ENCODE data around the gene KBTBD2. TPM values are rescaled to one million over a fixed set of nuclear protein-coding genes. Genes with fewer than 3 reads are reported as not detected.
A peak's percentile ranks its signal among the peaks of the same experiment; 100 is the strongest.
"Not testable (repeated sequence)": the region's sequence is repeated elsewhere in the genome, so short reads cannot be mapped to it uniquely, and the experiment has no call there.

Gene KBTBD2
- total RNA-seq, 1 experiment from 2014 or later = 30.2 TPM

- no peak overlapping the region for H3K4me3 Mint-ChIP-seq (ENCODE audit: unreplicated experiment)
- no TSS peak for BruUV-seq (replicated peaks)
- H3K27me3 ChIP-seq (replicated peaks; ENCODE audit: control insufficient read depth, insufficient read depth, low read length) = no peaks in the 10 kb centered on the region
- peaks cover 14% of the 10 kb centered on the region; the same call in 1 of the 2 replicates for H3K4me1 ChIP-seq
- POLR2A ChIA-PET = interaction anchor here (0.5 kb wide), 1 partner anchor 8 kb away, joined by 3 read pairs; no protein-coding TSS in a partner anchor
- CTCF ChIA-PET = interaction anchor here (1.1 kb wide), 1 partner anchor 57 kb away, joined by 3 read pairs; the partner anchor contains the start of gene FKBP9
- H3K27me3 Mint-ChIP-seq (ENCODE audit: insufficient read depth, unreplicated experiment) = no peaks in the 10 kb centered on the region
- H3K9me3 Mint-ChIP-seq (ENCODE audit: unreplicated experiment) = no peaks in the 10 kb centered on the region
- no peak for DNase-seq
- no peak for TF ChIP-seq CTCF (IDR thresholded peaks at IDR 0.05; ENCODE audit: insufficient read depth in 1 of 2, low read depth in 1 of 2, low read length in 1 of 2, severe bottlenecking in 1 of 2, unreplicated experiment in 1 of 2)
- peak overlapping the region; percentile 4 for H3K27ac Mint-ChIP-seq (ENCODE audit: unreplicated experiment)
- H3K36me3 ChIP-seq (ENCODE audit: control insufficient read depth, insufficient read depth, low read length) = no peaks in the 10 kb centered on the region
- intact Hi-C loops (cut with micrococcal nuclease; ENCODE audit: unreplicated experiment) = no loop called here
- no peak overlapping the region for H3K4me3 ChIP-seq (ENCODE audit: low read depth, low read length)
- H3K4me1 Mint-ChIP-seq (ENCODE audit: low read depth, unreplicated experiment) = peaks cover 17% of the 10 kb centered on the region
- no peaks in the 10 kb centered on the region for H3K36me3 Mint-ChIP-seq (ENCODE audit: insufficient read depth, unreplicated experiment)
- H3K9me3 ChIP-seq = no peaks in the 10 kb centered on the region
These were observed 9.0 kb upstream of the KBTBD2 start for GRCh38 chr7:32900433-32900995.

- intact Hi-C loops (cut with micrococcal nuclease; ENCODE audit: unreplicated experiment); CTCF ChIA-PET; H3K36me3 Mint-ChIP-seq (ENCODE audit: insufficient read depth, unreplicated experiment); POLR2A ChIA-PET; H3K36me3 ChIP-seq (ENCODE audit: control insufficient read depth, insufficient read depth, low read length); H3K4me3 ChIP-seq (ENCODE audit: low read depth, low read length); H3K9me3 ChIP-seq; H3K4me3 Mint-ChIP-seq (ENCODE audit: unreplicated experiment); H3K9me3 Mint-ChIP-seq (ENCODE audit: unreplicated experiment); H3K27me3 Mint-ChIP-seq (ENCODE audit: insufficient read depth, unreplicated experiment); H3K27me3 ChIP-seq (replicated peaks; ENCODE audit: control insufficient read depth, insufficient read depth, low read length); DNase-seq; BruUV-seq (replicated peaks); H3K27ac Mint-ChIP-seq (ENCODE audit: unreplicated experiment): not testable (repeated sequence)
- H3K4me1 ChIP-seq = peaks cover 40% of the 10 kb centered on the region
- H3K4me1 Mint-ChIP-seq (ENCODE audit: low read depth, unreplicated experiment) = peaks cover 29% of the 10 kb centered on the region
These were observed 5.8 kb upstream of the KBTBD2 start for GRCh38 chr7:32897376-32897775.

DNA sequence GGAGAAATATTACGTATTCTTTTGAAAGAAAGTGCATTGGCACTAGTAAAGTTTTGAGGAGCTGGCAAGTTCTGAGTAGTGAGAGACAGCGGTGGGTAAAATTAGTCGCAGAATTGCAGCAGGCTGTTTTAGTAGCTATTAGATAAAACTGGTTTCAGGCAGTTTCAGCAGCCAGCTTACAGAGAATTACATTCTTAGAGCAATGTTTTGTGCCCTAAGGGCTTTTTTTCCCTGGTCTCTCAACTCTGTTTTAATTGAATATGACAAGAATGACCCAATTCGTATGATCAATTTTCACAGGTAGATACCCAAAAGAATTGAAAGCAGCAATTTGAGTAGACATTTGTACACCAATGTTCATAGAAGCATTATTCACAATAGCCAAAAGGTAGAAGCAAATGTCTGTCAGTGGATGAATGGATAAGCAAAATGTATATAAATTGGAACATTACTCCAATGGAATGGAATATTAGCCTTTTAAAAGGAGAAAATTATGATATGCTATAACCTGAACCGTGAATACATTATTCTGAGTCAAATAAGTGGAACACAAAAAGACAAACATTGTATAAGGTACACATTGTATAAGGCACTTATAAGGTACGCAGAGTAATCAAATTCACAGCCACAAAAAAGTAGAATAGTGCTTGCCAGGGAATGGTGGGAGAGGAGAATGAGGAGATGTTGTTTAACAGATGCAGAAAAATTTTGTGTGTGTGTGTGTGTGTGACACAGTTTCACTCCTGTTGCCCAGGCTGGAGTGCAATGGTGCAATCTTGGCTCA is 5.2 kb upstream of the KBTBD2 start:
- no peak overlapping the region for H3K27ac Mint-ChIP-seq (ENCODE audit: unreplicated experiment)
- H3K36me3 Mint-ChIP-seq (ENCODE audit: insufficient read depth, unreplicated experiment) = peaks cover 11% of the 10 kb centered on the region
- Histone ChIP-seq H3K9me3 (no peaks in the 10 kb centered on the region), H3K4me1 (peaks cover 40% of the 10 kb centered on the region), H3K36me3 (ENCODE audit: control insufficient read depth, insufficient read depth, low read length) (no peaks in the 10 kb centered on the region), H3K27me3 (replicated peaks; ENCODE audit: control insufficient read depth, insufficient read depth, low read length) (no peaks in the 10 kb centered on the region), H3K4me3 (ENCODE audit: low read depth, low read length) (no peak overlapping the region)
- no peaks in the 10 kb centered on the region for H3K27me3 Mint-ChIP-seq (ENCODE audit: insufficient read depth, unreplicated experiment)
- H3K4me3 Mint-ChIP-seq (ENCODE audit: unreplicated experiment) = no peak overlapping the region
- ChIA-PET POLR2A (no interaction called here), CTCF (no interaction called here)
- H3K9me3 Mint-ChIP-seq (ENCODE audit: unreplicated experiment) = no peaks in the 10 kb centered on the region
- intact Hi-C loops (cut with micrococcal nuclease; ENCODE audit: unreplicated experiment) = no loop called here
- peaks cover 29% of the 10 kb centered on the region for H3K4me1 Mint-ChIP-seq (ENCODE audit: low read depth, unreplicated experiment)
- no peak for DNase-seq
- BruUV-seq (replicated peaks) = no TSS peak
- TF ChIP-seq CTCF (IDR thresholded peaks at IDR 0.05; ENCODE audit: insufficient read depth in 1 of 2, low read depth in 1 of 2, low read length in 1 of 2, severe bottlenecking in 1 of 2, unreplicated experiment in 1 of 2) = no peak
